Spleen (tissue), 11 donors: ENCODE measurements around the gene CXXC1. TPM values are rescaled to one million over a fixed set of nuclear protein-coding genes. Genes with fewer than 3 reads are reported as not detected.
A peak's percentile ranks its signal among the peaks of the same experiment; 100 is the strongest.

Experiments used
- DNase-seq: peaks from one replicate; pipeline ENCODE4 v3.0.0-alpha.2; 2020
- H3K27ac ChIP-seq, 8 donors: fragments of 200-600 bp; sonication (generic) in 7 of 8; 1 replicate in 4 of 8; 2 replicates in 4 of 8; pipeline versions ENCODE4 v1.5.0 to v1.8.0; 2016 to 2021; ENCODE audit warnings: inconsistent platforms in 4 of 8, mild to moderate bottlenecking in 4 of 8, moderate library complexity in 1 of 8
- H3K27me3 ChIP-seq, 7 donors: fragments of 200-600 bp; sonication (generic) in 6 of 7; replicated peaks in 1 of 7; 1 replicate in 4 of 7; 2 replicates in 3 of 7; pipeline versions ENCODE4 v1.5.0 to v1.8.0; 2016 to 2021; ENCODE audit warnings: inconsistent platforms in 3 of 7, mild to moderate bottlenecking in 1 of 7
- H3K36me3 ChIP-seq, 6 donors: fragments of 200-600 bp; sonication (generic) in 5 of 6; 1 replicate in 4 of 6; 2 replicates in 2 of 6; pipeline versions ENCODE4 v1.5.0 to v1.8.0; 2016 to 2021; ENCODE audit warnings: inconsistent platforms in 2 of 6
- H3K4me1 ChIP-seq, 6 donors: fragments of 200-600 bp; sonication (generic) in 5 of 6; 1 replicate in 3 of 6; 2 replicates in 3 of 6; pipeline versions ENCODE4 v1.5.0 to v1.8.0; 2016 to 2021; ENCODE audit warnings: inconsistent platforms in 3 of 6
- H3K4me3 ChIP-seq, 8 donors: fragments of 200-600 bp; sonication (generic) in 7 of 8; 1 replicate in 4 of 8; 2 replicates in 4 of 8; pipeline versions ENCODE4 v1.5.0 to v1.8.0; 2016 to 2021; ENCODE audit warnings: inconsistent platforms in 4 of 8, mild to moderate bottlenecking in 4 of 8, moderate library complexity in 2 of 8
- H3K9me3 ChIP-seq, 8 donors: fragments of 200-600 bp; sonication (generic) in 7 of 8; 1 replicate in 4 of 8; 2 replicates in 4 of 8; pipeline versions ENCODE4 v1.5.0 to v1.8.0; 2016 to 2021; ENCODE audit warnings: inconsistent platforms in 4 of 8
- CTCF ChIP-seq, 11 experiments: fragments of 200-600 bp in 7 of 11; fragments of 450-650 bp in 4 of 11; sonication (generic) in 4 of 11; IDR thresholded peaks in 8 of 11; conservative IDR thresholded peaks in 3 of 11; 1 replicate in 7 of 11; 2 replicates in 4 of 11; pipeline versions ENCODE4 v1.4.0 to v1.8.0; 2016 to 2021; ENCODE audit warnings: antibody characterized with exemption in 11 of 11, inconsistent platforms in 4 of 11, mild to moderate bottlenecking in 1 of 11
- POLR2A ChIP-seq, 3 donors: fragments of 450-650 bp; IDR thresholded peaks; one replicate each; pipeline ENCODE4 v1.5.1; 2017; ENCODE audit warnings: antibody characterized with exemption in 3 of 3, mild to moderate bottlenecking in 1 of 3
- POLR2AphosphoS5 ChIP-seq, 3 donors: sonication (generic); formaldehyde crosslinking; IDR thresholded peaks; one replicate each; pipeline ENCODE4 v1.5.1; 2017; ENCODE audit warnings: antibody characterized with exemption in 3 of 3
- WGBS, 5 donors: extraction: QIAGEN DNeasy Blood & Tissue Kit in 3 of 5; methylation state at CpG; one replicate each; pipeline versions ENCODE4 v1.1.5 to v1.1.7; 2013 to 2018; 5-methylcytosine and 5-hydroxymethylcytosine counted together
- intact Hi-C: fragments of 100-400 bp; cut with DNase I; formaldehyde crosslinking; loops from one replicate; pipeline ENCODE4 v1.15.0; 2023; ENCODE audit warnings: low total_unique reads
- polyA plus RNA-seq, 3 donors: library from polyadenylated mRNA; stranded (reverse); fragments of 200-250 nt; gene quantifications; one replicate each; pipeline ENCODE4 v1.2.1, GENCODE V29; 2013
- total RNA-seq, 7 donors: library from RNA; depleted of rRNA in 3 of 7; stranded (reverse); fragments of >200 nt in 3 of 7; fragmentation: NEBNext Ultra II Directional in 4 of 7; extraction: Animal tissue kit (Norgen Biotek cat#: 25700) in 4 of 7; gene quantifications; one replicate each; pipeline versions ENCODE4 v1.1.0 to v1.2.1, GENCODE V29; 2016 to 2021
- donor health status: healthy with polysubstance abuse.
- donor health status: DM: no; HTN: no; CAD: no; lungs with moderate emphysema.
- donor health status: DM: no; HTN: no; CAD: no.
- donor health status: Bipolar disorder and iron deficiency.
- donor health status: healthy.
- donor health status: DM: no; HTN: no; CAD: no.
- donor health status: DM: yes; HTN: yes; CAD: no.

CXXC1 gene
- total and polyA plus RNA-seq, 10 donors: 53.6 to 129 (median 102) TPM

GRCh38 chr18:50280707-50281294 lies 6.7 kb downstream of the CXXC1 start:
- peaks cover 12 to 81% (median 57%) of the 10 kb centered on the region in 6 donors for H3K36me3 ChIP-seq
- TF ChIP-seq POLR2AphosphoS5 (IDR thresholded peaks at IDR 0.05) (no peak), CTCF (IDR thresholded peaks at IDR 0.05 in 8 of 11, conservative IDR thresholded peaks at IDR 0.05 in 3 of 11) (no peak), POLR2A (IDR thresholded peaks at IDR 0.05) (no peak)
- H3K4me1 ChIP-seq: peaks cover 27 to 71% (median 39%) of the 10 kb centered on the region in 6 donors
- WGBS, 5 donors: 2 to 5% (median 3%) methylated on average over 16 of the region's 16 CpGs
- no peaks in the 10 kb centered on the region for H3K9me3 ChIP-seq
- no peaks in the 10 kb centered on the region for H3K27me3 ChIP-seq
- H3K27ac ChIP-seq: peak overlapping the region; percentile 87 to 97 (median 95)
- DNase-seq: no peak
- peak overlapping the region; percentile 71 to 92 (median 88) for H3K4me3 ChIP-seq
- intact Hi-C loops: loop anchor here (10.0 kb wide), 1 partner anchor 94 kb away; the partner anchor contains the start of gene SKA1

- Histone ChIP-seq H3K4me1 (peaks cover 27 to 60% (median 39%) of the 10 kb centered on the region in 6 donors), H3K36me3 (peaks cover 12 to 81% (median 58%) of the 10 kb centered on the region in 6 donors), H3K9me3 (no peaks in the 10 kb centered on the region), H3K27me3 (no peaks in the 10 kb centered on the region), H3K4me3 (peak overlapping the region in 6 of 8 donors; percentile 77 to 92 (median 88)), H3K27ac (peak overlapping the region in 1 of 8 donors; percentile 97)
- DNase-seq: no peak
- 80 to 91% (median 86%) methylated on average over 7 of the region's 7 CpGs for WGBS, 5 donors
- no peak for TF ChIP-seq POLR2AphosphoS5 (IDR thresholded peaks at IDR 0.05)
- TF ChIP-seq CTCF (IDR thresholded peaks at IDR 0.05 in 8 of 11, conservative IDR thresholded peaks at IDR 0.05 in 3 of 11): no peak
- TF ChIP-seq POLR2A (IDR thresholded peaks at IDR 0.05): no peak
- intact Hi-C loops: loop anchor here (5.0 to 10.0 kb wide), 2 partner anchors 95 to 777 kb away; partner anchors contain the start of gene SKA1
Measured at GRCh38 chr18:50279752-50280151, 7.7 kb downstream of the CXXC1 start.

GRCh38 chr18:50277942-50278341 lies 9.6 kb downstream of the CXXC1 start:
- H3K27ac ChIP-seq: no peak overlapping the region
- H3K27me3 ChIP-seq: no peaks in the 10 kb centered on the region
- TF ChIP-seq POLR2A (IDR thresholded peaks at IDR 0.05): no peak
- TF ChIP-seq POLR2AphosphoS5 (IDR thresholded peaks at IDR 0.05): no peak
- TF ChIP-seq CTCF (IDR thresholded peaks at IDR 0.05 in 8 of 11, conservative IDR thresholded peaks at IDR 0.05 in 3 of 11): no peak
- peaks cover 15 to 81% (median 59%) of the 10 kb centered on the region in 6 donors for H3K36me3 ChIP-seq
- intact Hi-C loops: loop anchor here (5.0 kb wide), 1 partner anchor 776 kb away; no protein-coding TSS in a partner anchor
- peaks cover 27 to 49% (median 39%) of the 10 kb centered on the region in 6 donors for H3K4me1 ChIP-seq
- no peak for DNase-seq
- no peaks in the 10 kb centered on the region for H3K9me3 ChIP-seq
- 91 to 96% (median 93%) methylated on average over 6 of the region's 6 CpGs for WGBS, 5 donors
- no peak overlapping the region for H3K4me3 ChIP-seq

- 91 to 98% (median 93%) methylated on average over 4 of the region's 4 CpGs for WGBS, 5 donors
Measured at GRCh38 chr18:50276452-50276851, 11.0 kb downstream of the CXXC1 start.

More at GRCh38 chr18:50276452-50276851, 11.0 kb downstream of the CXXC1 start:
- TF ChIP-seq CTCF (IDR thresholded peaks at IDR 0.05 in 8 of 11, conservative IDR thresholded peaks at IDR 0.05 in 3 of 11) (no peak), POLR2A (IDR thresholded peaks at IDR 0.05) (no peak), POLR2AphosphoS5 (IDR thresholded peaks at IDR 0.05) (no peak)
- H3K9me3 ChIP-seq: no peaks in the 10 kb centered on the region
- intact Hi-C loops: loop anchor here (5.0 kb wide), 1 partner anchor 774 kb away; no protein-coding TSS in a partner anchor
- H3K27me3 ChIP-seq: no peaks in the 10 kb centered on the region
- H3K4me1 ChIP-seq: peaks cover 23 to 39% (median 29%) of the 10 kb centered on the region in 6 donors
- no peak for DNase-seq
- H3K4me3 ChIP-seq: no peak overlapping the region
- peaks cover 22 to 85% (median 67%) of the 10 kb centered on the region in 6 donors for H3K36me3 ChIP-seq
- no peak overlapping the region for H3K27ac ChIP-seq
